ENCODE data around the gene MTUS2.

DNA sequence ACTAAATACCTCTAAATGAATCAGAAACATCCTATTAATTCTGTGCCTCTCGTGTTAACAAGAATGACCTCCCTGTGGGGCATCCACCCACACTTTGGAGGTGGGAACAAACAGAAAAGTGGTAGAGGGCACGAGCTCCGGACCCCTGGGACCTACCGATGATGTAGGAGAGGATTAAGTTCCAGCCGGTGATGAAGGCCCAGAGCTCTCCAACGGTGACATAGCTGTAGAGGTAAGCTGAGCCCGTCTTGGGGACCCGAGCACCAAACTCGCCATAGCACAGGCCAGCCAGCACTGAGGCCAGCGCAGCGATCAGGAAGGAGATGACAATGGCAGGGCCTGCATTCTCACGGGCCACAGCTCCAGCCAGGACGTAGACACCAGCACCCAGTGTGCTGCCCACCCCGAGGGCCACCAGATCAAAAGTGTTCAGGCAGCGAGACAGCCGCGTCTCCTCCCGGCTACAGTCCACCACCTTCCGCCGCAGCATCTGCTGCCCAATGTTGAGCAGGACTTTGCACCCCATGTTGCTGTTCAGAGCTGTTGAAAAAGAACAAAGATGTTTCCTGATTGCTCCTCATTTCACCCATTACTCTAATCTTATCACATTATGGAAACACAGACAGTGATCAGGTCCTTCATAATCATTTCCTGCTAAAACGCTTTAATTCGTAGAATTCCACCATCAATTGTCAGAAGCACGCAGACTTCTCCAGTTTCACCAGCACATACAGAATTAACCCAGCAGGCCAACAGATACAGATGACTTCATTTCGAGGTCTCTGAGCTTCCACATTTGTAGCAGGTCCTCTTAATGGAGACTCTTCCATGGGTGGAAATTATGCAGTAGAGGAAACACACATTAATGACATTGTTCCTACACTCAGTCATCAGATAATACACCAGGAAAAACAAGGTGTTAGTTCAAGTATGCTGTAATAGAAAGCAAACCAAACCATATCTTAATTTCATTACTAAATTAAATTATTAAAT, 715.8 kb downstream of the MTUS2 start:
- no peak for TF ChIP-seq CTCF (IDR thresholded peaks at IDR 0.05)
- no peak for TF ChIP-seq POLR2A (IDR thresholded peaks at IDR 0.05)
- no peak for TF ChIP-seq POLR2AphosphoS5 (IDR thresholded peaks at IDR 0.05)
- TF ChIP-seq EP300 (IDR thresholded peaks at IDR 0.05): no peak

Data from stomach (tissue), 4 donors.